Tibial nerve (tissue), 4 donors: ENCODE measurements around the gene NOS3. TPM values are rescaled to one million over a fixed set of nuclear protein-coding genes. Genes with fewer than 3 reads are reported as not detected.

Experiments
- DNase-seq, 2 donors: peaks; one replicate each; pipeline ENCODE4 v3.0.0-alpha.2; 2019; ENCODE audit warnings: low spot score in 2 of 2
- H3K27ac ChIP-seq, 4 donors: fragments of 200-600 bp; sonication (generic) in 3 of 4; one replicate each; pipeline ENCODE4 v1.5.1; 2017 to 2019; ENCODE audit warnings: mild to moderate bottlenecking in 1 of 4
- H3K27me3 ChIP-seq, 2 donors: fragments of 200-600 bp; sonication (generic) in 1 of 2; one replicate each; pipeline versions ENCODE4 v1.5.1 to v1.6.0; 2017 to 2019
- H3K36me3 ChIP-seq, 3 donors: fragments of 200-600 bp; sonication (generic); one replicate each; pipeline ENCODE4 v1.5.1; 2018 to 2019
- H3K4me1 ChIP-seq, 4 donors: fragments of 200-600 bp; sonication (generic) in 3 of 4; one replicate each; pipeline ENCODE4 v1.5.1; 2017 to 2019
- H3K4me3 ChIP-seq, 4 donors: fragments of 200-600 bp; sonication (generic) in 3 of 4; one replicate each; pipeline ENCODE4 v1.5.1; 2017 to 2019; ENCODE audit warnings: mild to moderate bottlenecking in 1 of 4, moderate library complexity in 1 of 4
- H3K9me3 ChIP-seq, 4 donors: fragments of 200-600 bp; sonication (generic) in 3 of 4; one replicate each; pipeline ENCODE4 v1.5.1; 2017 to 2019
- EP300 ChIP-seq, 2 donors: sonication (generic); formaldehyde crosslinking; IDR thresholded peaks; one replicate each; pipeline ENCODE4 v1.6.1; 2017; ENCODE audit warnings: antibody characterized with exemption in 2 of 2, mild to moderate bottlenecking in 1 of 2
- POLR2A ChIP-seq, 2 donors: fragments of 450-650 bp; IDR thresholded peaks; one replicate each; pipeline ENCODE4 v1.6.1; 2017; ENCODE audit warnings: antibody characterized with exemption in 2 of 2, mild to moderate bottlenecking in 2 of 2, moderate library complexity in 2 of 2
- whole genome bisulfite sequencing, 2 donors: methylation state at CpG; one replicate each; pipeline ENCODE4 v1.1.5; 2018; 5-methylcytosine and 5-hydroxymethylcytosine counted together
- total RNA-seq, 4 donors: library from RNA; depleted of rRNA; stranded (reverse); fragments of >200 nt; gene quantifications; one replicate each; pipeline ENCODE4 v1.1.0, GENCODE V29; 2016
- TF ChIP-seq, protein P1 (sequence below), 5 experiments: fragments of 200-600 bp in 3 of 5; fragments of 450-650 bp in 2 of 5; sonication (generic) in 3 of 5; IDR thresholded peaks; one replicate each; pipeline ENCODE4 v1.5.1; 2016 to 2019; ENCODE audit warnings: antibody characterized with exemption in 5 of 5, mild to moderate bottlenecking in 3 of 5, moderate library complexity in 2 of 5

Gene NOS3
- total RNA-seq, 4 donors from 2014 or later = 20.3 to 38.1 (median 23.8) TPM

DNA sequence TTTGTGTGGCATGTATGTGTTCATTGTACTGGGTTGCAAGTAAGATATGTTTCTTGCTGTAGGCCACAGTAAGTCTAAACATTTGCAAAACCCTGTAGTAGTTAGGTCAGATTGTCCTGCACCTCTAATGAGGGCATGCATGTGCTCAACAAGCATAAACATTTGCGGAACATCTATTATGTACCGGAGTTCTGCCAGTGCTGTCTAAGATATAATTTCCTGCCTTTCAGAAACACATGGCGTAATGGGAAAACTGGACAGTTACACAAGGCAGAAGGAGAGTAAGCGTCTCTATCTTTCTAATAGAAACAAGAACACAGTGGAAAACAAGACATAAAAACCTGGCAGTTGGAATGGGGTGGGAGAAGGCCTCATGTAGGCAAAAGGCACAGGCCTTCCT, 40.2 kb downstream of the NOS3 start:
- H3K27me3 ChIP-seq = no peaks in the 10 kb centered on the region
- peaks cover 0 to 54% (median 0%) of the 10 kb centered on the region in 3 donors for H3K36me3 ChIP-seq
- H3K4me1 ChIP-seq = peaks cover 0 to 25% (median 7%) of the 10 kb centered on the region in 4 donors
- no peak overlapping the region for H3K4me3 ChIP-seq
- no peaks in the 10 kb centered on the region for H3K9me3 ChIP-seq
- DNase-seq = no peak
- TF ChIP-seq, protein P1, sequence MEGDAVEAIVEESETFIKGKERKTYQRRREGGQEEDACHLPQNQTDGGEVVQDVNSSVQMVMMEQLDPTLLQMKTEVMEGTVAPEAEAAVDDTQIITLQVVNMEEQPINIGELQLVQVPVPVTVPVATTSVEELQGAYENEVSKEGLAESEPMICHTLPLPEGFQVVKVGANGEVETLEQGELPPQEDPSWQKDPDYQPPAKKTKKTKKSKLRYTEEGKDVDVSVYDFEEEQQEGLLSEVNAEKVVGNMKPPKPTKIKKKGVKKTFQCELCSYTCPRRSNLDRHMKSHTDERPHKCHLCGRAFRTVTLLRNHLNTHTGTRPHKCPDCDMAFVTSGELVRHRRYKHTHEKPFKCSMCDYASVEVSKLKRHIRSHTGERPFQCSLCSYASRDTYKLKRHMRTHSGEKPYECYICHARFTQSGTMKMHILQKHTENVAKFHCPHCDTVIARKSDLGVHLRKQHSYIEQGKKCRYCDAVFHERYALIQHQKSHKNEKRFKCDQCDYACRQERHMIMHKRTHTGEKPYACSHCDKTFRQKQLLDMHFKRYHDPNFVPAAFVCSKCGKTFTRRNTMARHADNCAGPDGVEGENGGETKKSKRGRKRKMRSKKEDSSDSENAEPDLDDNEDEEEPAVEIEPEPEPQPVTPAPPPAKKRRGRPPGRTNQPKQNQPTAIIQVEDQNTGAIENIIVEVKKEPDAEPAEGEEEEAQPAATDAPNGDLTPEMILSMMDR (IDR thresholded peaks at IDR 0.05) = no peak
- TF ChIP-seq EP300 (IDR thresholded peaks at IDR 0.05) (no peak), POLR2A (IDR thresholded peaks at IDR 0.05) (no peak)
- H3K27ac ChIP-seq = no peak overlapping the region
- 93 to 97% methylated on average over 4 of the region's 4 CpGs for WGBS, 2 donors

DNA sequence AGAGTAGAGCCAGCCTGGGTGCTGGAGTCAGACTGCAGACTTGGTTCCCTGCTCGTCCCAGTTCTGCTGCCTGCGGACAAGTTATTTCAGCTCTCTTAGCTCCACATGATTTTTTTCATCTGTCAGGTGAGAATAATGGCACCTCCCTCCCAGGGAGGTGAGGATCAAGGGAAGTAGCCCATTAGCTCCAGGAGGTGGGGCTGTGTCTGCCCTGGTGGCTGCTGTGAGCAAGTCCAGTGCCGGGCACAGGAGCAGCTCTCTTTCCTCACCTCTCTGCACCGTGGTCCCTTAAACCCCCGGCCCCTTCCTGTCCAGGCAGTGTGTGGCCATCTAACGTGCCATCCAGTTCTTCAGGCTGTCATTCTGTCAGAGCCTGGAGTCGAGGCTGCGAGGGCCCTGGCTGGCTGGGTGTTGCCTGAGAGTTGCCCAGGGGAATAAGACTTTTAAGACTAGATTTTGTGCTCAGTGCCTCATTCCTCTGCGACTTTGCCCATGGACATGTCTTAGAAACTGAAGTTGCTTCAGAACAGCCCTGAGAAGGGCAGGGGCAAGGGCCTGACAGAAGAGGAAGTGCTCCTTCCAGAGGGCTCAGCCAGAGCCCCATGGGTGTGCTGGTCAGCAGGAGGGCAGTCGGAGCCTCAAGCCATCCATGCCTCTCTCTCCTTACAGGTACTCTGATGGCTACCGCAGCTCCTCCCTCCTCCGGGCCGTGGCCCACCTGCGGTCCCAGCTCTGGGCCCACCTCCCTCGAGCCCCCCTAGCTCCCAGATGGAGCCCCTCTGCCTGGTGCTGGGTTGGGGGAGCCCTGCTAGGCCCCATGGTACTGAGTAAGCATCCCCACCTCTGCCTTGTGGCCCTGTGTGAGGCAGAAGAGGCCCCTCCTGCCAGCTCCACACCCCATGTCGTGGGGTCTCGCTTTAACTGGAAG, 42.4 kb downstream of the NOS3 start:
- peak overlapping the region in 1 of 4 donors; percentile 73 for H3K27ac ChIP-seq
- 81 to 89% methylated on average over 14 to 17 of the region's 17 CpGs for WGBS, 2 donors
- TF ChIP-seq EP300 (IDR thresholded peaks at IDR 0.05) (no peak), POLR2A (IDR thresholded peaks at IDR 0.05) (no peak)
- TF ChIP-seq, protein P1 (IDR thresholded peaks at IDR 0.05) = no peak
- H3K4me1 ChIP-seq = peaks cover 0 to 20% (median 7%) of the 10 kb centered on the region in 4 donors
- H3K4me3 ChIP-seq = no peak overlapping the region
- peaks cover 0 to 76% (median 0%) of the 10 kb centered on the region in 3 donors for H3K36me3 ChIP-seq
- no peak for DNase-seq
- H3K9me3 ChIP-seq = no peaks in the 10 kb centered on the region
- no peaks in the 10 kb centered on the region for H3K27me3 ChIP-seq

DNA sequence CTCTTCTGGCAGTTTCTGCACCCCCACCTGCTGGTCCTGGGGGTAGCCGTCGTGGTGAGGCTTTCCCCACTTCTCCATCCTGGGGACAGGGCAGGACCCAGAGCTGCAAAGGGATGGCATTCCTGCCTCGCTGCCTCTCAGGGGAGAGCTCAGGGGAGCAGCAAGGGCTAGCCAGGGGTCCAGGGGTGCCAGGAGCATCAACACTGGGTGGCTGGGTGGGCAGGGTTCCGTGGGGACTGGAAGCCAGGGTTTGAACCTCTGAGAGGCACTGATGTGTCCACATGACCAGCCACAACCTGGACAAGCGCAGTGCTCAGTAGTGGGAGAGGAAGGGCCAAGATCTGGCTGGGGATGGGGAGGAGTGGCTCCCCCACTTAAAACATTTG, 43.0 kb downstream of the NOS3 start:
- Histone ChIP-seq H3K4me3 (no peak overlapping the region), H3K9me3 (no peaks in the 10 kb centered on the region), H3K27me3 (no peaks in the 10 kb centered on the region), H3K27ac (peak overlapping the region in 1 of 4 donors; percentile 73), H3K4me1 (peaks cover 0 to 24% (median 9%) of the 10 kb centered on the region in 4 donors), H3K36me3 (peaks cover 0 to 81% (median 0%) of the 10 kb centered on the region in 3 donors)
- no peak for DNase-seq
- 87 to 92% methylated on average over 4 to 5 of the region's 5 CpGs for WGBS, 2 donors
- no peak for TF ChIP-seq POLR2A (IDR thresholded peaks at IDR 0.05)
- TF ChIP-seq, protein P1 (IDR thresholded peaks at IDR 0.05) = no peak
- no peak for TF ChIP-seq EP300 (IDR thresholded peaks at IDR 0.05)

DNA sequence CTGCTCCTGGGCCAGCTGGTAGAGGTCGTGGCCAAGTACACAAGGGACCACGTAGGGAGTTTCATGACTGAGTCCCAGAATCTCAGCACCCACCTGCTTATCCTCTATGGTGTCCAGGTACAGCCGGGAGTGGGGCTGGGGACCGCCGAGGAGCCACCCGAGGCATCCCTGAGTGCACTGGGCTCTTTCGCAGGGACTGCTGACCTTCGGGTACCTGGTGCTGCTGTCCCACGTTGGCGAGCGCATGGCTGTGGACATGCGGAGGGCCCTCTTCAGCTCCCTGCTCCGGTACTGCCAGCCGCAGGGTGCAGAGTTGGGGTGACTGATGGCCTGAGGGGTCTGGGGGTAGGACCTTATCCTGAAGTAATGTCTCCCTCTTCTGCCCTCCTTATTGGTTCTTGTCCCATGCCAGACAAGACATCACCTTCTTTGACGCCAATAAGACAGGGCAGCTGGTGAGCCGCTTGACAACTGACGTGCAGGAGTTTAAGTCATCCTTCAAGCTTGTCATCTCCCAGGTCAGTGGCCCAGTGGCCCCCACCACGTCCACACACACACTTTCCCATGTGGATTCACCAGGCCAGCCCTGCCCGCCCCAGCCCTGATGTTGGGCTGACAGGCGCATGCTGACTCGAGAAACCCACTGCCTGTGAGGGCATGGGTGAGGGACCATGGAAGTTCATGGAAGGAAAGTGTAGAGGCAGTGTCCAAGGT, 43.7 kb downstream of the NOS3 start:
- H3K36me3 ChIP-seq = peaks cover 0 to 81% (median 0%) of the 10 kb centered on the region in 3 donors
- WGBS, 2 donors = 84 to 85% methylated on average over 21 of the region's 21 CpGs
- no peaks in the 10 kb centered on the region for H3K27me3 ChIP-seq

More for the DNA sequence above, 43.7 kb downstream of the NOS3 start:
- TF ChIP-seq EP300 (IDR thresholded peaks at IDR 0.05) (no peak), POLR2A (IDR thresholded peaks at IDR 0.05) (no peak)
- TF ChIP-seq, protein P1 (IDR thresholded peaks at IDR 0.05) = no peak
- no peak overlapping the region for H3K4me3 ChIP-seq
- H3K9me3 ChIP-seq = no peaks in the 10 kb centered on the region
- peaks cover 0 to 24% (median 8%) of the 10 kb centered on the region in 4 donors for H3K4me1 ChIP-seq
- no peak for DNase-seq
- peak overlapping the region in 2 of 4 donors; percentile 64 to 73 for H3K27ac ChIP-seq
